H1 (cell line): ENCODE results near the gene GMPR2. TPM values are rescaled to one million over a fixed set of nuclear protein-coding genes. Genes with fewer than 3 reads are reported as not detected.

Experiments
- KDM4A ChIP-seq: IDR thresholded peaks from one replicate; pipeline ENCODE4 v1.7.1; 2012; ENCODE audit warnings: low read depth, mild to moderate bottlenecking, moderate library complexity, low read length, inconsistent platforms; ENCODE audit not compliant: severe bottlenecking
- polyA plus RNA-seq, 7 experiments: library from polyadenylated mRNA; depleted of rRNA in 3 of 7; stranded (reverse) in 5 of 7; unstranded in 2 of 7; fragments of >200 nt in 5 of 7; fragments of 200-250 nt in 2 of 7; gene quantifications; 1 replicate in 5 of 7; 2 replicates in 1 of 7; 4 replicates in 1 of 7; pipeline versions ENCODE4 v1.2.1 to v1.2.3, GENCODE V29; 2011 to 2013; ENCODE audit warnings: missing spikeins in 2 of 7, mixed read lengths in 2 of 7
- total RNA-seq: library from RNA; stranded (reverse); fragmentation: NEBNext Ultra II Directional; extraction: Animal tissue kit (Norgen Biotek cat#: 25700); gene quantifications from 2 replicates; pipeline ENCODE4 v1.2.1, GENCODE V29; 2021

GMPR2 gene
- total and polyA plus RNA-seq, 2 of the 8 experiments (the other 6 are each of a cell fraction or from before 2014, with no cell fraction given) = 61.6 to 85.3 TPM

GRCh38 chr14:24187539-24187915, 45.2 kb upstream of the GMPR2 start (continued):
- no peak for TF ChIP-seq KDM4A
